Airway epithelial cell (primary cell): Measurements from ENCODE around the gene SGCD. TPM values are rescaled to one million over a fixed set of nuclear protein-coding genes. Genes with fewer than 3 reads are reported as not detected.

ENCODE experiments used
- total RNA-seq: library from RNA; depleted of rRNA; stranded (reverse); fragments of >200 nt; gene quantifications from 2 replicates; pipeline ENCODE4 v1.2.3, GENCODE V29; 2015

Gene SGCD
- total RNA-seq, result not detected in 2 replicates

DNA sequence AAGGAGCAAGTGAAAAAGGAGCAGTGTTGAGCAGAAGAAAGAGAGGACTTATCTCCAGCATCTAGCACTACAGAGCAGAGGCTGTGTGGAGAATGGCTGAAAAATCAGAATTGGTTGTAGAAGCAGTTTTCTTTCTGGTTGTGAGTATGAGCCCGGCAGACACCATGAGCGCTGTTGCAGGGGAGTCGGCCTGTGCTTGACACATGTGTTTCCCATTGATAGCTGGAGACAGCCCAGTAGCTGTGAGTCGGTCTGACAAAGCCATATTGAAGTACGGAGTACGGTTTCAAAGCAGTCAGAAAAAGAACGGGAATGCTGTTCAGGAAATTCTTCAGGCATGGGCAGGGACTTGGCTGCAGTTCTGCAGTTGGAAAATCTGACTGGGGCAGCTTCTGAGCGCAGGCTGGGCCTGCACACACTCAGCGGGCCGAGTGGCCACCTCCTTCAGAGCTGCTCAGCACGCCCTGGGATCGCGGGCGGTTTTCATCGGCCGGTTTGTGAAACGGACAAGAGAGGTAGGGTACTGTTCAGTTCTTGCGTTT, at the start of gene SGCD:
TSS of gene SGCD (plus strand) at position 447 of the 542 bp plus-strand sequence.

